Central memory CD8-positive, alpha-beta T cell (primary cell): ENCODE measurements around the gene GH2.
A peak's percentile ranks its signal among the peaks of the same experiment; 100 is the strongest.
"Not testable (repeated sequence)": the region's sequence is repeated elsewhere in the genome, so short reads cannot be mapped to it uniquely, and the experiment has no call there.

ENCODE experiments used
- ATAC-seq: fragments of 150-1000 bp; cut with Tn5 transposase; replicated peaks from 2 replicates; pipeline ENCODE4 v1.10.0; 2022; ENCODE audit warnings: mild to moderate bottlenecking, moderate FRiP score, moderate number of reproducible peaks; ENCODE audit not compliant: poor library complexity, severe bottlenecking; ENCODE audit errors: extremely low read depth
- DNase-seq, 2 donors: peaks; one replicate each; pipeline ENCODE4 v3.0.0; 2021; ENCODE audit warnings: low spot score in 2 of 2
- H3K27ac Mint-ChIP-seq: one replicate; pipeline ENCODE4 v1.8.0; 2022; ENCODE audit warnings: low read depth, mild to moderate bottlenecking, moderate library complexity, mixed read lengths
- H3K27me3 Mint-ChIP-seq: one replicate; pipeline ENCODE4 v1.8.0; 2022; ENCODE audit warnings: mixed read lengths
- H3K36me3 Mint-ChIP-seq: one replicate; pipeline ENCODE4 v1.8.0; 2022; ENCODE audit warnings: mild to moderate bottlenecking, moderate library complexity, mixed read lengths; ENCODE audit not compliant: insufficient read depth
- H3K4me1 Mint-ChIP-seq: one replicate; pipeline ENCODE4 v1.8.0; 2022; ENCODE audit warnings: mixed read lengths
- H3K4me3 Mint-ChIP-seq: one replicate; pipeline ENCODE4 v1.8.0; 2022; ENCODE audit warnings: mild to moderate bottlenecking, moderate library complexity, mixed read lengths
- H3K9me3 Mint-ChIP-seq: one replicate; pipeline ENCODE4 v1.8.0; 2022; ENCODE audit warnings: mixed read lengths

GH2 gene

DNA sequence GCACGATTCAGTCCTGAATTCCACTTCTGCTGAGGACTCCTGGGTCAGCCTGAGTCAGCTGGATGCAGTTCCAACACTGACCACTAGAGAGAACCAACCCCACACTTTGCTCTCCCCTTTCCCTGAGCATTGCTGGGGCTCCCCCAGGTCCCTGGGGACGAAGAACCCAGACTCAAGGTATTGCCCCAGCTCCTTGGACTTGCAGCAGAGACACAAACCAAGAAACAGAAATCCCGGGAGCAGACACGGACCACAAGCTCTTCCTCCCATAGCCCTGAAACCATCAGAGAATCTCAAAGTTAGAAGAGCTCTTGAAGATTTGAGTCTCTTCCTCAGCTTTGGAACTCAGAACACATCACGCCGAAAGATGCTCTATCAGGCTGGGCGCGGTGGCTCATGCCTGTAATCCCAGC lies 37.6 kb upstream of the GH2 start:
- Mint-ChIP-seq H3K4me1 (peaks cover 7% of the 10 kb centered on the region), H3K27ac (no peak overlapping the region), H3K9me3 (no peaks in the 10 kb centered on the region), H3K27me3 (peaks cover 11% of the 10 kb centered on the region), H3K4me3 (no peak overlapping the region), H3K36me3 (peaks cover 4% of the 10 kb centered on the region)
- ATAC-seq (peak; percentile 84), DNase-seq (peak; percentile 64 to 71)

DNA sequence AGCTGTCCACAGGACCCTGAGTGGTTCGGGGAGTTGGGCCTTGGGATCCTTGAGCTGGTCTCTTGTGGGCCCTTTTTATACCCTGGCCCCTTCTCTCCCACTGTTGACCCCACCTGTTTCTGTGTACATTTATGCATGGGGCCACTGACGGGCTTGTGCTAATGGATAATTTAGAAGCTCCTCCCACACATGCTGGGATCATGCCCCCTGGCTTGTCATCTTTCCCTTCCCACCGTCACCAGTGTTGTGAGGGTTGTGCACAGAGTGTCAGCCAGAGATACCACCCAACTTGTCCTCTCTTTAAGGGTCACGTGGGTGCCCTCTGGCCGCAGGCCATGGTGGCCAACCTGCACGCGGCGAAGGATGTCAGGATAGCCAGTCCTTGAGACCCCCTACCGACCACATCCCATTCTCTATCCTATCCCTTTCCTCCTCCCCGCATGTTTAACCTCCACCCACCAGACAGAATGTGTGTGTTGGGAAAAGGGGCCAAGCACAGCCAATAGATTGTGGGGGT lies 37.1 kb upstream of the GH2 start, which contains the start of gene GH1:
Gene GH1 (minus strand): TSS at position 51 of the 517 bp plus-strand sequence. CDS start 63 bp downstream, outside the sequence.
- H3K27ac Mint-ChIP-seq, ATAC-seq, H3K4me1 Mint-ChIP-seq: not testable (repeated sequence)

DNA sequence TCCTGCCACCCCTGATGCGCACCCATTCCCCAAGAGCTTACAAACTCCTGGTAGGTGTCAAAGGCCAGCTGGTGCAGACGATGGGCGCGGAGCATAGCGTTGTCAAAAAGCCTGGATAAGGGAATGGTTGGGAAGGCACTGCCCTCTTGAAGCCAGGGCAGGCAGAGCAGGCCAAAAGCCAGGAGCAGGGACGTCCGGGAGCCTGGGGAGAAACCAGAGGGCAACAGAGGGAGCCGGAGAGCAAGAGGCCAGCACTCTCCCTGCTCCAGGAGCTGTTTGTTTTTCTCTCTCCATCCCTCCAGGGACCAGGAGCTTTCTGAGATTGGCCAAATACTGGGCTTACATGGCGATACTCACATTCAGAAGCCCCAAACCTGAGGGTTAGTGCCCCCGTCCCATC lies 36.6 kb upstream of the GH2 start:
- H3K36me3 Mint-ChIP-seq: peaks cover 5% of the 10 kb centered on the region
- H3K4me1 Mint-ChIP-seq: peaks cover 7% of the 10 kb centered on the region
- H3K27me3 Mint-ChIP-seq: peaks cover 11% of the 10 kb centered on the region
- H3K4me3 Mint-ChIP-seq: no peak overlapping the region
- no peaks in the 10 kb centered on the region for H3K9me3 Mint-ChIP-seq
- ATAC-seq (no peak), DNase-seq (no peak)
- H3K27ac Mint-ChIP-seq: no peak overlapping the region

More for the DNA sequence above, 37.1 kb upstream of the GH2 start, which contains the start of gene GH1:
- not testable (repeated sequence) for H3K36me3 Mint-ChIP-seq, H3K4me3 Mint-ChIP-seq, H3K9me3 Mint-ChIP-seq, DNase-seq
- peaks cover 11% of the 10 kb centered on the region for H3K27me3 Mint-ChIP-seq

DNA sequence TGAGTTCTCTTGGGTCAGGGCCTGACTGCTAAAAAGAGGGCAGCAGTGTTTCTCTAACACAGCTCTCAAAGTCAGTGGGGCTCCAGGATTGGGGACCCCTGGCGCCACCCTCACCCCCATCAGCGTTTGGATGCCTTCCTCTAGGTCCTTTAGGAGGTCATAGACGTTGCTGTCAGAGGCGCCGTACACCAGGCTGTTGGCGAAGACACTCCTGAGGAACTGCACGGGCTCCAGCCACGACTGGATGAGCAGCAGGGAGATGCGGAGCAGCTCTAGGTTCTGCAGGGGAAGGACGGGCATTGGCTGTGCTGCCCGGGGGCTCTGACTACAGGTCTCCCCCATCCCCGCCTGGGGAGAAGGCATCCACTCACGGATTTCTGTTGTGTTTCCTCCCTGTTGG lies 35.9 kb upstream of the GH2 start:
- no peak for DNase-seq
- no peaks in the 10 kb centered on the region for H3K9me3 Mint-ChIP-seq
- no peak for ATAC-seq
- H3K4me3 Mint-ChIP-seq: no peak overlapping the region
- peaks cover 5% of the 10 kb centered on the region for H3K36me3 Mint-ChIP-seq
- H3K27ac Mint-ChIP-seq: no peak overlapping the region
- peaks cover 11% of the 10 kb centered on the region for H3K27me3 Mint-ChIP-seq
- peaks cover 7% of the 10 kb centered on the region for H3K4me1 Mint-ChIP-seq

DNA sequence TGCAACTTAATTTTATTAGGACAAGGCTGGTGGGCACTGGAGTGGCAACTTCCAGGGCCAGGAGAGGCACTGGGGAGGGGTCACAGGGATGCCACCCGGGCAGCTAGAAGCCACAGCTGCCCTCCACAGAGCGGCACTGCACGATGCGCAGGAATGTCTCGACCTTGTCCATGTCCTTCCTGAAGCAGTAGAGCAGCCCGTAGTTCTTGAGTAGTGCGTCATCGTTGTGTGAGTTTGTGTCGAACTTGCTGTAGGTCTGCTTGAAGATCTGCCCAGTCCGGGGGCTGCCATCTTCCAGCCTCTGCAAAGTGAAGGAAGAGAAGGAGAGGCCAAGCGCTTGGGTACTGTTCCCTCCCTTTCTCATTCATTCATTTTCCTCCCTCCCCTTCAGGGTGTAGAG lies 35.5 kb upstream of the GH2 start:
- not testable (repeated sequence) for H3K4me1 Mint-ChIP-seq, DNase-seq, ATAC-seq, H3K9me3 Mint-ChIP-seq, H3K4me3 Mint-ChIP-seq, H3K36me3 Mint-ChIP-seq, H3K27ac Mint-ChIP-seq
- peaks cover 11% of the 10 kb centered on the region for H3K27me3 Mint-ChIP-seq

DNA sequence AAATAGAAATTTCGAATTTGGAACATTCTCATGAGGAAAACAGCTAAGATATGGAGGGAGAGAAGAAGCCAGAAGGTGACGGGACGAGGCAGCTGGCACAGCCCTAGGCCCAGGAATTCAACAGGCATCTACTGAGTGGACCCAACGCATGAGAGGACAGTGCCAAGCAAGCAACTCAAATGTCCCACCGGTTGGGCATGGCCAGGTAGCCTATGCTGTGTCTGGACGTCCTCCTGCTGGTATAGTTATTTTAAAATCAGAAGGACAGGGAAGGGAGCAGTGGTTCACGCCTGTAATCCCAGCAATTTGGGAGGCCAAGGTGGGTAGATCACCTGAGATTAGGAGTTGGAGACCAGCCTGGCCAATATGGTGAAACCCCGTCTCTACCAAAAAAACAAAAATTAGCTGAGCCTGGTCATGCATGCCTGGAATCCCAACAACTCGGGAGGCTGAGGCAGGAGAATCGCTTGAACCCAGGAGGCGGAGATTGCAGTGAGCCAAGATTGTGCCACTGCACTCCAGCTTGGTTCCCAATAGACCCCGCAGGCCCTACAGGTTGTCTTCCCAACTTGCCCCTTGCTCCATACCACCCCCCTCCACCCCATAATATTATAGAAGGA lies 34.9 kb upstream of the GH2 start:
- peaks cover 8% of the 10 kb centered on the region for H3K4me1 Mint-ChIP-seq
- no peak overlapping the region for H3K4me3 Mint-ChIP-seq
- H3K36me3 Mint-ChIP-seq: peaks cover 5% of the 10 kb centered on the region

DNA sequence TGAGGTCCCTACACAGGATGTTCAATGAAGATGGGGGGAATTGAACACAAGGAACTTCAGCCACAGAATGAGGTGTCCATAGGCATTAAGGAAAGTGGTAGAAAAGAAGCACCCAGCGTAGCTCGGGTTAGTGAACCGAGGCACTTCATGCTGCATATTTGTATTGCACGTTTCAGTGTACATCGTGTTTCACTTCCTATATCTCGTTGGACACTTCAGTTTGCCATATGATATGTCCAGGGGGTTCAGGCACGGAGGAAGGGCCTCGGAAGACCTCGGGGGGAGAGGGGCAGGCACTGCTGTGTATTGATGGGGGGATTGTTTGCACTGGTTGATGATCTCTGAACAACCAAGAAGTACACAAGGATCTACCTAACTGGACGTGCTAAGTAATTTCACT lies 34.0 kb upstream of the GH2 start:
- DNase-seq, H3K36me3 Mint-ChIP-seq, H3K9me3 Mint-ChIP-seq, ATAC-seq, H3K4me3 Mint-ChIP-seq, H3K27ac Mint-ChIP-seq: not testable (repeated sequence)
- peaks cover 12% of the 10 kb centered on the region for H3K4me1 Mint-ChIP-seq
- peaks cover 11% of the 10 kb centered on the region for H3K27me3 Mint-ChIP-seq

More for the DNA sequence above, 34.9 kb upstream of the GH2 start:
- ATAC-seq: no peak
- no peak for DNase-seq
- H3K9me3 Mint-ChIP-seq: no peaks in the 10 kb centered on the region
- H3K27ac Mint-ChIP-seq: no peak overlapping the region
- peaks cover 11% of the 10 kb centered on the region for H3K27me3 Mint-ChIP-seq

DNA sequence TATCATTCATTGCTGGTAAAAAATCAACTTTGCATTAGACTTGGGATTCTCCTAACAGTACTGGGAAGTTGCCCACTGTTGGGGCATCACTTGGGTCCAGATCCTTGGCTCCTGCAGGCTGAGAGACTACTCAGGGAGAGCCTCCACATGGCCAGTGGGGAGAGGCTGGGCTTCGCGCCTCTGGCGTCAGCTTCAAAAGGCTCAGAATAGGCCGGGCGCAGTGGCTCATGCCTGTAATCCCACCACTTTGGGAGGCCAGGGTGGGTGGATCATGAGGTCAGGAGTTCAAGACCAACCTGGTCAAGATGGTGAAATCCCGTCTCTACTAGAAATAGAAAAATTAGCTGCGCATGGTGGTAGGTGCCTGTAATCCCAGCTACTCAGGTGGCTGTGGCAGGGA lies 32.7 kb upstream of the GH2 start:
- Mint-ChIP-seq H3K27ac (no peak overlapping the region), H3K9me3 (no peaks in the 10 kb centered on the region), H3K4me1 (peaks cover 11% of the 10 kb centered on the region), H3K27me3 (peaks cover 8% of the 10 kb centered on the region), H3K36me3 (peaks cover 5% of the 10 kb centered on the region), H3K4me3 (no peak overlapping the region)
- no peak for DNase-seq
- no peak for ATAC-seq

DNA sequence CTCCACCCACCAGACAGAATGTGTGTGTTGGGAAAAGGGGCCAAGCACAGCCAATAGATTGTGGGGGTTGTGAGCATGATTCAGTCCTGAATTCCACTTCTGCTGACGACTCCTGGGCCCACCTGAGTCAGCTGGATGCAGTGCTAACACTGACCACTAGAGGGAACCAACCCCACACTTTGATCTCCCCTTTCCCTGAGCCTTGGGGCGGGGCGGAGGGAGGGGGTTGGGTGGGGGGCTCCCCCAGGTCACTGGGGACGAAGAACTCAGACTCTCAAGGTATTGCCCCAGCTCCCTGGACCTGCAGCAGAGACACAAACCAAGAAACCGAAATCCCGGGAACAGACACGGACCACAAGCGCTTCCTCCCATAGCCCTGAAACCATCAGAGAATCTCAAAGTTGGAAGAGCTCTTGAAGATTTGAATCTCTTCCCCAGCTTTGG lies 29.9 kb upstream of the GH2 start:
- no peak overlapping the region for H3K4me3 Mint-ChIP-seq

DNA sequence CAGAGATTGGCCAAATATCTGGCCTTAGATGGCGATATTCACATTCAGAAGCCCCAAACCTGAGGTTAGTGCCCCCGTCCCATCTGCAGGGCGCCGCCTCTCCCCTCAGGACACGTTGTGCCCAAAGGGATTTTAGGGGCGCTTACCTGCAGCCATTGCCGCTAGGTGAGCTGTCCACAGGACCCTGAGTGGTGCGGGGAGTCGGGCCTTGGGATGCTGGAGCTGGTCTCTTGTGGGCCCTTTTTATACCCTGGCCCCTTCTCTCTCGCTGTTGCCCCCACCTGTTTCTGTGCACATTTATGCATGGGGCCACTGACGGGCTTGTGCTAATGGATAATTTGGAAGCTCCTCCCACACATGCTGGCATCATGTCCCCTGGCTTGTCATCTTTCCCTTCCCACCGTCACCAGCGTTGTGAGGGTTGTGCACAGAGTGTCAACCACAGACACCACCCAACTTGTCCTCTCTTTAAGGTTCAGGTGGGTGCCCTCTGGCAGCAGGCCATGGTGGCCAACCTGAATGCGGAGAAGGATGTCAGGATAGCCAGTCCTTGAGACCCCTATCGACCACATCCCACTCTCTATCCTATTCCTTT lies 29.4 kb upstream of the GH2 start, which contains the start of gene CSHL1:
Gene CSHL1 (minus strand): TSS at position 218 of the 595 bp plus-strand sequence. CDS start 62 bp downstream, at position 156.
- no peaks in the 10 kb centered on the region for H3K9me3 Mint-ChIP-seq
- H3K27ac Mint-ChIP-seq: no peak within 1 kb of the TSS
- DNase-seq (no peak), ATAC-seq (no peak)
- H3K4me3 Mint-ChIP-seq: no peak within 1 kb of the TSS
- no peaks in the 10 kb centered on the region for H3K27me3 Mint-ChIP-seq
- peaks cover 2% of the 10 kb centered on the region for H3K36me3 Mint-ChIP-seq
- peaks cover 5% of the 10 kb centered on the region for H3K4me1 Mint-ChIP-seq

More for the DNA sequence above, 29.9 kb upstream of the GH2 start:
- no peak for ATAC-seq
- no peaks in the 10 kb centered on the region for H3K9me3 Mint-ChIP-seq
- H3K27me3 Mint-ChIP-seq: no peaks in the 10 kb centered on the region
- H3K4me1 Mint-ChIP-seq: peaks cover 5% of the 10 kb centered on the region
- no peak overlapping the region for H3K27ac Mint-ChIP-seq
- H3K36me3 Mint-ChIP-seq: peaks cover 2% of the 10 kb centered on the region
- peak; percentile 45 to 58 for DNase-seq

DNA sequence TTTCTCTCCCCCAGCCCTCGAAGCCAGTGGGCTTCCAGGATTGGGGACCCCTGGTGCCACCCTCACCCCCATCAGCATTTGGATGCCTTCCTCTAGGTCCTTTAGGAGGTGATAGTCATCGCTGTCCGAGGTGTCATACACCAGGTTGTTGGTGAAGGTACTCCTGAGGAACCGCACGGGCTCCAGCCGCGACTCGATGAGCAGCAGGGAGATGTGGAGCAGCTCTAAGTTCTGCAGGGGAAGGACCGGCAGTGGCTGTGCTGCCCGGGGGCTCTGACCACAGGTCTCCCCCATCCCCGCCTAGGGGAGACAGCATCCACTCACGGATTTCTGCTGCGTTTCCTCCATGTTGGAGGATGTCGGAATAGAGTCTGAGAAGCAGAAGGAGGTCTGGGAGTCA lies 28.4 kb upstream of the GH2 start:
- peaks cover 5% of the 10 kb centered on the region for H3K4me1 Mint-ChIP-seq
- no peak for ATAC-seq
- no peaks in the 10 kb centered on the region for H3K9me3 Mint-ChIP-seq
- no peak for DNase-seq
- no peaks in the 10 kb centered on the region for H3K27me3 Mint-ChIP-seq
- peaks cover 2% of the 10 kb centered on the region for H3K36me3 Mint-ChIP-seq
- H3K4me3 Mint-ChIP-seq: no peak overlapping the region
- no peak overlapping the region for H3K27ac Mint-ChIP-seq

DNA sequence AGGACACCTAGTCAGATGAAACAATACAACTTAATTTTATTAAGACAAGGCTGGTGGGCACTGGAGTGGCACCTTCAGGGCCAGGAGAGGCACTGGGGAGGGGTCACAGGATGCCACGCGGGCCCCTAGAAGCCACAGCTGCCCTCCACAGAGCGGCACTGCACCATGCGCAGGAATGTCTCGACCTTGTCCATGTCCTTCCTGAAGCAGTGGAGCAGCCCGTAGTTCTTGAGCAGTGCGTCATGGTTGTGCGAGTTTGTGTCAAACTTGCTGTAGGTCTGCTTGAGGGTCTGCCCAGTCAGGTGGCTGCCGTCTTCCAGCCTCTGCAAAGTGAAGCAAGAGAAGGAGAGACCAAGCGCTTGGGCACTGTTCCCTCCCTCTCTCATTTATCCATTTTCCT lies 27.8 kb upstream of the GH2 start:
- not testable (repeated sequence) for H3K9me3 Mint-ChIP-seq, H3K36me3 Mint-ChIP-seq, ATAC-seq, H3K4me1 Mint-ChIP-seq, H3K27me3 Mint-ChIP-seq, DNase-seq, H3K4me3 Mint-ChIP-seq, H3K27ac Mint-ChIP-seq
